Progenitor cell of endocrine pancreas (in vitro differentiated cells): ENCODE data around the gene NOS1AP. TPM values are rescaled to one million over a fixed set of nuclear protein-coding genes. Genes with fewer than 3 reads are reported as not detected.
A peak's percentile ranks its signal among the peaks of the same experiment; 100 is the strongest.

Source experiments
- DNase-seq: peaks from one replicate; pipeline ENCODE4 v3.0.0; 2021; ENCODE audit warnings: low spot score; ENCODE audit not compliant: unreplicated experiment
- H3K27ac Mint-ChIP-seq: 2 replicates; pipeline ENCODE4 v1.8.0; 2021; ENCODE audit warnings: mild to moderate bottlenecking, moderate library complexity, mixed read lengths
- H3K27me3 Mint-ChIP-seq: 2 replicates; pipeline ENCODE4 v1.8.0; 2021; ENCODE audit warnings: mixed read lengths
- H3K36me3 Mint-ChIP-seq: 2 replicates; pipeline ENCODE4 v1.8.0; 2022; ENCODE audit warnings: mixed read lengths; ENCODE audit not compliant: insufficient read depth
- H3K4me1 Mint-ChIP-seq: 2 replicates; pipeline ENCODE4 v1.8.0; 2021; ENCODE audit warnings: low read depth, mixed read lengths
- H3K4me3 Mint-ChIP-seq: 2 replicates; pipeline ENCODE4 v1.8.0; 2021; ENCODE audit warnings: low read depth, mild to moderate bottlenecking, moderate library complexity, mixed read lengths
- H3K9me3 Mint-ChIP-seq: 2 replicates; pipeline ENCODE4 v1.8.0; 2021; ENCODE audit warnings: low read depth, mixed read lengths
- CTCF ChIP-seq: fragments of 200-600 bp; sonication (generic); IDR thresholded peaks from one replicate; pipeline ENCODE4 v1.5.0; 2021; ENCODE audit warnings: antibody characterized with exemption, mild to moderate bottlenecking; ENCODE audit not compliant: unreplicated experiment
- total RNA-seq: library from RNA; stranded (reverse); gene quantifications from 2 replicates; pipeline ENCODE4 v1.2.1, GENCODE V29; 2021

The NOS1AP gene
- total RNA-seq, 1 donor from 2014 or later: 5.6 TPM

GRCh38 chr1:162375463-162375862, 306.0 kb downstream of the NOS1AP start:
- no peak overlapping the region for H3K27ac Mint-ChIP-seq
- H3K9me3 Mint-ChIP-seq: no peaks in the 10 kb centered on the region
- TF ChIP-seq CTCF: no peak
- no peaks in the 10 kb centered on the region for H3K36me3 Mint-ChIP-seq
- no peaks in the 10 kb centered on the region for H3K27me3 Mint-ChIP-seq
- DNase-seq: no peak
- H3K4me3 Mint-ChIP-seq: no peak overlapping the region
- H3K4me1 Mint-ChIP-seq: peaks cover 6% of the 10 kb centered on the region

GRCh38 chr1:162376691-162377090, 307.2 kb downstream of the NOS1AP start, which contains the start of gene SPATA46:
Gene SPATA46 (minus strand): TSS chr1:162376854. CDS start chr1:162376790, 64 bp downstream.
- DNase-seq: no peak
- peaks cover 8% of the 10 kb centered on the region for H3K4me1 Mint-ChIP-seq
- H3K4me3 Mint-ChIP-seq: no peak within 1 kb of the TSS
- no peak within 1 kb of the TSS for H3K27ac Mint-ChIP-seq
- no peaks in the 10 kb centered on the region for H3K36me3 Mint-ChIP-seq
- no peak for TF ChIP-seq CTCF
- H3K9me3 Mint-ChIP-seq: no peaks in the 10 kb centered on the region
- no peaks in the 10 kb centered on the region for H3K27me3 Mint-ChIP-seq

GRCh38 chr1:162380061-162380846, 310.8 kb downstream of the NOS1AP start:
- no peaks in the 10 kb centered on the region for H3K36me3 Mint-ChIP-seq
- no peaks in the 10 kb centered on the region for H3K27me3 Mint-ChIP-seq
- no peak for DNase-seq
- H3K9me3 Mint-ChIP-seq: no peaks in the 10 kb centered on the region
- H3K27ac Mint-ChIP-seq: peak overlapping the region; percentile 49
- no peak overlapping the region for H3K4me3 Mint-ChIP-seq
- no peak for TF ChIP-seq CTCF
- H3K4me1 Mint-ChIP-seq: peaks cover 8% of the 10 kb centered on the region

- no peaks in the 10 kb centered on the region for H3K36me3 Mint-ChIP-seq
- H3K27me3 Mint-ChIP-seq: no peaks in the 10 kb centered on the region
- no peaks in the 10 kb centered on the region for H3K9me3 Mint-ChIP-seq
- no peak for TF ChIP-seq CTCF
- no peak within 1 kb of the TSS for H3K27ac Mint-ChIP-seq
- DNase-seq: no peak
- H3K4me3 Mint-ChIP-seq: no peak within 1 kb of the TSS
- H3K4me1 Mint-ChIP-seq: peaks cover 7% of the 10 kb centered on the region
These were observed 311.9 kb downstream of the NOS1AP start, which contains the start of gene C1orf226 for GRCh38 chr1:162381383-162381782. Gene C1orf226 (plus strand): TSS chr1:162381728. CDS start chr1:162381902, 174 bp downstream.

- Mint-ChIP-seq H3K4me1 (peaks cover 3% of the 10 kb centered on the region), H3K27me3 (no peaks in the 10 kb centered on the region), H3K9me3 (no peaks in the 10 kb centered on the region), H3K36me3 (no peaks in the 10 kb centered on the region), H3K27ac (no peak overlapping the region), H3K4me3 (no peak overlapping the region)
- no peak for DNase-seq
- TF ChIP-seq CTCF: no peak
These were observed 312.7 kb downstream of the NOS1AP start for GRCh38 chr1:162381941-162382750.
